K562 (cell line): ENCODE measurements around the gene COLQ.

Source experiments
- BMI1 ChIP-seq: fragments of 150-350 bp; IDR thresholded peaks from 2 replicates; pipeline ENCODE4 v1.6.1; 2014; ENCODE audit warnings: low read length
- CBX5 ChIP-seq: IDR thresholded peaks from 2 replicates; pipeline ENCODE4 v1.6.1; 2014; ENCODE audit warnings: low read depth, borderline replicate concordance
- CTCF ChIP-seq, 3 experiments: IDR thresholded peaks in 2 of 3; conservative IDR thresholded peaks in 1 of 3; 2 replicates each; pipeline ENCODE4 v1.5.1; 2011 to 2012; ENCODE audit warnings: low read length in 3 of 3, mild to moderate bottlenecking in 3 of 3, control low read depth in 2 of 3, improper control_type of control experiment in 1 of 3, inconsistent platforms in 1 of 3, low read depth in 1 of 3, mixed read lengths in 1 of 3, moderate library complexity in 1 of 3; ENCODE audit not compliant: insufficient read depth in 2 of 3
- ESRRA ChIP-seq: fragments of 450-650 bp; IDR thresholded peaks from 2 replicates; pipeline ENCODE4 v1.6.1; 2014; ENCODE audit warnings: low read depth, mild to moderate bottlenecking, moderate library complexity, borderline replicate concordance
- GTF3C2 ChIP-seq: IDR thresholded peaks from 3 replicates; pipeline ENCODE4 v1.6.1; 2011; ENCODE audit warnings: borderline replicate concordance, mild to moderate bottlenecking, moderate library complexity; ENCODE audit not compliant: insufficient read length; ENCODE audit errors: extremely low read depth
- PRPF4 ChIP-seq: fragments of 200-400 bp; formaldehyde crosslinking; IDR thresholded peaks from one replicate; pipeline ENCODE4 v1.6.1; 2017; ENCODE audit warnings: low read length, low read depth, mild to moderate bottlenecking; ENCODE audit not compliant: insufficient read depth, poor library complexity, severe bottlenecking
- RAD51 ChIP-seq: fragments of 450-650 bp; IDR thresholded peaks from 2 replicates; pipeline ENCODE4 v1.7.1; 2016; ENCODE audit warnings: low read depth, mild to moderate bottlenecking, borderline replicate concordance
- RNF2 ChIP-seq: sonication (generic); IDR thresholded peaks from 2 replicates; pipeline ENCODE4 v1.6.1; 2016
- SPI1 ChIP-seq: IDR thresholded peaks from 2 replicates; pipeline ENCODE4 v1.6.1; 2011; ENCODE audit warnings: low read depth, low read length, control low read depth, borderline replicate concordance
- TAF1 ChIP-seq: IDR thresholded peaks from 2 replicates; pipeline ENCODE4 v1.6.1; 2011; ENCODE audit warnings: mild to moderate bottlenecking, low read length, moderate library complexity; ENCODE audit not compliant: insufficient read depth, control insufficient read depth, severe bottlenecking; ENCODE audit errors: extremely low read depth
- ZNF212 ChIP-seq: fragments of 450-650 bp; formaldehyde crosslinking; IDR thresholded peaks from 2 replicates; pipeline ENCODE4 v1.4.0; 2020; ENCODE audit warnings: mild to moderate bottlenecking
- ZNF263 ChIP-seq: sonication (generic); formaldehyde crosslinking; IDR thresholded peaks from 2 replicates; pipeline ENCODE4 v1.8.0; 2022; ENCODE audit warnings: mild to moderate bottlenecking, missing genetic modification reagents, borderline replicate concordance

- TF ChIP-seq ZNF263 (no peak), BMI1 (no peak), PRPF4 (no peak), RAD51 (peak; percentile 54; the same call in 1 of the 2 replicates), TAF1 (no peak), CTCF (IDR thresholded peaks at IDR 0.05 in 2 of 3, conservative IDR thresholded peaks at IDR 0.05 in 1 of 3; ENCODE audit: insufficient read depth in 2 of 3, low read depth in 1 of 3, low read length in 3 of 3) (no peak), SPI1 (no peak), CBX5 (no peak), RNF2 (no peak), GTF3C2 (no peak), ESRRA (no peak), ZNF212 (CRISPR knock-in tag) (no peak)
Measured at GRCh38 chr3:15430624-15431023, 90.9 kb downstream of the COLQ start.
